Liver (tissue), 9 donors: Measurements from ENCODE around the gene ACLY. TPM values are rescaled to one million over a fixed set of nuclear protein-coding genes. Genes with fewer than 3 reads are reported as not detected.
"Not testable (repeated sequence)": the region's sequence is repeated elsewhere in the genome, so short reads cannot be mapped to it uniquely, and the experiment has no call there.

ENCODE experiments used
- DNase-seq: peaks from one replicate; pipeline ENCODE4 v3.0.0-alpha.2; 2017; ENCODE audit warnings: low spot score
- H3K27ac ChIP-seq, 2 donors: one replicate each; pipeline ENCODE4 v1.7.0; 2013; ENCODE audit warnings: inconsistent platforms in 2 of 2, low read length in 2 of 2, control low read depth in 1 of 2, low read depth in 1 of 2, mild to moderate bottlenecking in 1 of 2
- H3K27me3 ChIP-seq, 4 donors: one replicate each; pipeline versions ENCODE4 v1.6.1 to v1.7.0; 2013; ENCODE audit warnings: low read length in 3 of 4, inconsistent platforms in 1 of 4, mild to moderate bottlenecking in 1 of 4, moderate library complexity in 1 of 4; ENCODE audit not compliant: control insufficient read depth in 4 of 4, insufficient read depth in 4 of 4
- H3K36me3 ChIP-seq, 4 donors: one replicate each; pipeline versions ENCODE4 v1.6.1 to v1.7.0; 2013; ENCODE audit warnings: low read length in 3 of 4, mild to moderate bottlenecking in 3 of 4, low read depth in 1 of 4, moderate library complexity in 1 of 4; ENCODE audit not compliant: control insufficient read depth in 4 of 4, insufficient read depth in 3 of 4
- H3K4me1 ChIP-seq, 4 donors: one replicate each; pipeline versions ENCODE4 v1.6.1 to v1.7.0; 2013; ENCODE audit warnings: low read length in 3 of 4, mild to moderate bottlenecking in 3 of 4, moderate library complexity in 1 of 4; ENCODE audit not compliant: control insufficient read depth in 4 of 4, insufficient read depth in 4 of 4
- H3K4me3 ChIP-seq, 3 donors: one replicate each; pipeline versions ENCODE4 v1.6.1 to v1.7.0; 2013; ENCODE audit warnings: low read length in 3 of 3, control low read depth in 1 of 3, low read depth in 1 of 3, mild to moderate bottlenecking in 1 of 3
- H3K9ac ChIP-seq, 2 donors: one replicate each; pipeline ENCODE4 v1.7.0; 2013; ENCODE audit warnings: low read length in 2 of 2, mild to moderate bottlenecking in 2 of 2, moderate library complexity in 2 of 2, control low read depth in 1 of 2, low read depth in 1 of 2
- H3K9me3 ChIP-seq, 4 donors: one replicate each; pipeline versions ENCODE4 v1.6.1 to v1.7.0; 2013; ENCODE audit warnings: low read length in 3 of 4; ENCODE audit not compliant: control insufficient read depth in 4 of 4
- GABPA ChIP-seq, 2 donors: IDR thresholded peaks in 1 of 2; conservative IDR thresholded peaks in 1 of 2; 2 replicates each; pipeline ENCODE4 v1.6.1; 2016; ENCODE audit warnings: antibody characterized with exemption in 2 of 2, mild to moderate bottlenecking in 1 of 2, moderate library complexity in 1 of 2
- HNF4A ChIP-seq, 2 donors: conservative IDR thresholded peaks; 2 replicates each; pipeline ENCODE4 v1.6.1; 2016; ENCODE audit warnings: antibody characterized with exemption in 2 of 2, mild to moderate bottlenecking in 2 of 2
- HNF4G ChIP-seq: IDR thresholded peaks from 2 replicates; pipeline ENCODE4 v1.6.1; 2016; ENCODE audit warnings: antibody characterized with exemption
- JUND ChIP-seq, 2 donors: IDR thresholded peaks; 2 replicates each; pipeline ENCODE4 v1.6.1; 2016; ENCODE audit warnings: antibody characterized with exemption in 2 of 2
- RAD21 ChIP-seq, 2 donors: IDR thresholded peaks; 2 replicates each; pipeline ENCODE4 v1.6.1; 2016; ENCODE audit warnings: antibody characterized with exemption in 2 of 2, mild to moderate bottlenecking in 2 of 2
- SP1 ChIP-seq: IDR thresholded peaks from 2 replicates; pipeline ENCODE4 v1.6.1; 2018; ENCODE audit warnings: antibody characterized with exemption, mild to moderate bottlenecking
- YY1 ChIP-seq: IDR thresholded peaks from 2 replicates; pipeline ENCODE4 v1.6.1; 2016; ENCODE audit warnings: antibody characterized with exemption, mild to moderate bottlenecking
- WGBS: extraction: QIAGEN DNeasy Blood & Tissue Kit; methylation state at CpG from one replicate; pipeline ENCODE4 v1.1.7; 2013; 5-methylcytosine and 5-hydroxymethylcytosine counted together
- polyA plus RNA-seq, 2 donors: library from polyadenylated mRNA; stranded (reverse) in 1 of 2; unstranded in 1 of 2; fragments of 200-250 nt in 1 of 2; fragments of >200 nt in 1 of 2; fragmentation: Nextera tagmentation in 1 of 2; extraction: Ambion mirVana in 1 of 2; gene quantifications; one replicate each; pipeline versions ENCODE4 v1.2.1 to v1.2.3, GENCODE V29; 2013 to 2015
- total RNA-seq, 2 donors: library from RNA; depleted of rRNA; stranded (reverse); fragments of >200 nt; gene quantifications; one replicate each; pipeline ENCODE4 v1.2.3, GENCODE V29; 2014
- TF ChIP-seq, protein P1 (sequence below): IDR thresholded peaks from 2 replicates; pipeline ENCODE4 v1.6.1; 2016; ENCODE audit warnings: antibody characterized with exemption
- TF ChIP-seq, protein P2 (sequence below): fragments of 150-350 bp; IDR thresholded peaks from 2 replicates; pipeline ENCODE4 v1.5.1; 2017; ENCODE audit warnings: improper control_type of control experiment, low read depth, low read length; ENCODE audit not compliant: missing input control
- donor health status: healthy.
- donor health status: healthy.
- donor health status: healthy.
- donor health status: healthy.
- donor health status: healthy.

ACLY gene
- total and polyA plus RNA-seq, 4 donors: 12.1 to 133 (median 37.1) TPM

DNA sequence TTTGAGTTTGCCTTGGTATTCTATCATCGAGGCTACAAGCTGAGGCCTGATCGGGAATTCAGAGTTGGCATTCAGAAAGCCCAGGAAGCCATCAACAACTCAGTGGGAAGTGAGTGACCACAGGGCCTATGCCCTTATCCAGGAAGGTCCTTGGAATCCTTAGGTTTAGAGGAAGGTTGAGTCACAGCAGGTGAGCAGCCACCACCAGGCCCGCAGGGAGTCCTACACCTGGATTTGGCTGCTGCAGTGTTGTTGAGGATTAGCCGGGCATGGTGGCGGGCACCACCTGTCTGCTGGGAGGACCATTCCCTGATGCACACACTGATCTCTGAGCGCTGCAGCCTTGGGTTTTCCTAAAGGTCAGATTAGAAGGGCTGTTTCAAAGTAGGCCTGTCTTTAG lies 16.9 kb upstream of the ACLY start:
- Histone ChIP-seq H3K27me3 (no peaks in the 10 kb centered on the region), H3K4me1 (peaks cover 2 to 21% (median 15%) of the 10 kb centered on the region in 4 donors), H3K9me3 (no peaks in the 10 kb centered on the region), H3K4me3 (no peak overlapping the region), H3K9ac (no peak overlapping the region), H3K36me3 (no peaks in the 10 kb centered on the region), H3K27ac (no peak overlapping the region)
- DNase-seq: no peak
- TF ChIP-seq, protein P1, sequence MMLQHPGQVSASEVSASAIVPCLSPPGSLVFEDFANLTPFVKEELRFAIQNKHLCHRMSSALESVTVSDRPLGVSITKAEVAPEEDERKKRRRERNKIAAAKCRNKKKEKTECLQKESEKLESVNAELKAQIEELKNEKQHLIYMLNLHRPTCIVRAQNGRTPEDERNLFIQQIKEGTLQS: no peak
- 98% methylated on average over 6 of the region's 6 CpGs for WGBS

GRCh38 chr17:41932816-41933389 lies 14.2 kb upstream of the ACLY start:
- Histone ChIP-seq H3K27ac (no peak overlapping the region), H3K27me3 (no peaks in the 10 kb centered on the region), H3K4me3 (no peak overlapping the region), H3K36me3 (no peaks in the 10 kb centered on the region), H3K9ac (no peak overlapping the region), H3K4me1 (peaks cover 2 to 16% (median 6%) of the 10 kb centered on the region in 4 donors), H3K9me3 (no peaks in the 10 kb centered on the region)
- no peak for DNase-seq
- TF ChIP-seq HNF4A (conservative IDR thresholded peaks at IDR 0.05): no peak
- TF ChIP-seq YY1: no peak
- TF ChIP-seq, protein P1: no peak
- TF ChIP-seq RAD21 (IDR thresholded peaks at IDR 0.05): no peak
- TF ChIP-seq HNF4G: no peak
- TF ChIP-seq SP1: no peak
- TF ChIP-seq, protein P2, sequence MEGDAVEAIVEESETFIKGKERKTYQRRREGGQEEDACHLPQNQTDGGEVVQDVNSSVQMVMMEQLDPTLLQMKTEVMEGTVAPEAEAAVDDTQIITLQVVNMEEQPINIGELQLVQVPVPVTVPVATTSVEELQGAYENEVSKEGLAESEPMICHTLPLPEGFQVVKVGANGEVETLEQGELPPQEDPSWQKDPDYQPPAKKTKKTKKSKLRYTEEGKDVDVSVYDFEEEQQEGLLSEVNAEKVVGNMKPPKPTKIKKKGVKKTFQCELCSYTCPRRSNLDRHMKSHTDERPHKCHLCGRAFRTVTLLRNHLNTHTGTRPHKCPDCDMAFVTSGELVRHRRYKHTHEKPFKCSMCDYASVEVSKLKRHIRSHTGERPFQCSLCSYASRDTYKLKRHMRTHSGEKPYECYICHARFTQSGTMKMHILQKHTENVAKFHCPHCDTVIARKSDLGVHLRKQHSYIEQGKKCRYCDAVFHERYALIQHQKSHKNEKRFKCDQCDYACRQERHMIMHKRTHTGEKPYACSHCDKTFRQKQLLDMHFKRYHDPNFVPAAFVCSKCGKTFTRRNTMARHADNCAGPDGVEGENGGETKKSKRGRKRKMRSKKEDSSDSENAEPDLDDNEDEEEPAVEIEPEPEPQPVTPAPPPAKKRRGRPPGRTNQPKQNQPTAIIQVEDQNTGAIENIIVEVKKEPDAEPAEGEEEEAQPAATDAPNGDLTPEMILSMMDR: no peak
- no peak for TF ChIP-seq GABPA (IDR thresholded peaks at IDR 0.05 in 1 of 2, conservative IDR thresholded peaks at IDR 0.05 in 1 of 2)
- no peak for TF ChIP-seq JUND (IDR thresholded peaks at IDR 0.05)
- WGBS: 52% methylated on average over 2 of the region's 2 CpGs

DNA sequence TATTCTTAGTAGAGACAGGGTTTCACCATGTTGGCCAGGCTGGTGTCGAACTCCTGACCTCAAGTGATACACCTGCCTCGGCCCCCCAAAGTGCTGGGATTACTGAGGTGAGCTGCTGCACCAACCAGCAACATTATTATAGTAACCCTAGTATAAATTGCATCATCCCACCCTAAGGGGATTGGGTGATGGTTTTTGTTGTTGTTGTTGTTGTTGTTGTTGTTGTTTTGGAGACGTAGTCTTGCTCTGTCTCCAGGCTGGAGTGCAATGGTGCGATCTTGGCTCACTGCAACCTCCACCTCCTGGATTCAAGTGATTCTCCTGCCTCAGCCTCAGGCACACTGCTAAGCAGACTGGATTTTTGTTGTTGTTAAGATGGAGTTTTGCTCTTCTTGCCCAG lies 13.0 kb upstream of the ACLY start:
- not testable (repeated sequence) for H3K4me1 ChIP-seq, H3K27ac ChIP-seq, H3K9ac ChIP-seq, H3K9me3 ChIP-seq, DNase-seq, H3K4me3 ChIP-seq, H3K27me3 ChIP-seq, H3K36me3 ChIP-seq
- 91% methylated on average over 4 of the region's 4 CpGs for WGBS

GRCh38 chr17:41930833-41931156 lies 12.0 kb upstream of the ACLY start:
- H3K27me3 ChIP-seq, H3K4me1 ChIP-seq, H3K9me3 ChIP-seq, DNase-seq, H3K36me3 ChIP-seq, H3K9ac ChIP-seq: not testable (repeated sequence)
- peak overlapping the region; percentile 39 to 64 (median 55) for H3K4me3 ChIP-seq
- WGBS: 55% methylated on average over 18 of the region's 18 CpGs
- H3K27ac ChIP-seq: peak overlapping the region; percentile 87 to 96
